ENCODE results near the gene REG1A. TPM values are rescaled to one million over a fixed set of nuclear protein-coding genes. Genes with fewer than 3 reads are reported as not detected.

Gene REG1A
- total and polyA plus RNA-seq, 11 donors = 0.69 to 5.7 (median 1.8) TPM; not detected in 4

- TF ChIP-seq POLR2A (IDR thresholded peaks at IDR 0.05) (no peak), CTCF (IDR thresholded peaks at IDR 0.05) (no peak)
- Histone ChIP-seq H3K36me3 (no peaks in the 10 kb centered on the region), H3K9me3 (no peaks in the 10 kb centered on the region), H3K4me3 (no peak overlapping the region), H3K27ac (no peak overlapping the region), H3K4me1 (no peaks in the 10 kb centered on the region), H3K27me3 (no peaks in the 10 kb centered on the region)
- no peak for DNase-seq
- no peak for ATAC-seq
- intact Hi-C loops (cut with DNase I) = no loop called here
Measured at GRCh38 chr2:79139423-79139822, 19.1 kb downstream of the REG1A start.

GRCh38 chr2:79155826-79156476 is 35.7 kb downstream of the REG1A start:
- H3K4me1 ChIP-seq = no peaks in the 10 kb centered on the region
- TF ChIP-seq CTCF (IDR thresholded peaks at IDR 0.05) (no peak), POLR2A (IDR thresholded peaks at IDR 0.05) (no peak)
- WGBS, 4 donors = 79 to 95% (median 91%) methylated on average over 2 of the region's 2 CpGs
- intact Hi-C loops (cut with DNase I) = no loop called here
- no peak overlapping the region for H3K4me3 ChIP-seq
- H3K36me3 ChIP-seq = no peaks in the 10 kb centered on the region
- DNase-seq = no peak
- no peak overlapping the region for H3K27ac ChIP-seq
- ATAC-seq = no peak
- no peaks in the 10 kb centered on the region for H3K9me3 ChIP-seq
- no peaks in the 10 kb centered on the region for H3K27me3 ChIP-seq

GRCh38 chr2:79159030-79159429 is 38.7 kb downstream of the REG1A start:
- no peaks in the 10 kb centered on the region for H3K9me3 ChIP-seq
- peak in 1 of 4 donors; percentile 13 for ATAC-seq
- intact Hi-C loops (cut with DNase I) = no loop called here
- WGBS, 4 donors = 59 to 79% (median 68%) methylated on average over 2 of the region's 2 CpGs
- no peaks in the 10 kb centered on the region for H3K4me1 ChIP-seq
- H3K27ac ChIP-seq = no peak overlapping the region
- no peak overlapping the region for H3K4me3 ChIP-seq
- no peak for DNase-seq
- no peaks in the 10 kb centered on the region for H3K27me3 ChIP-seq
- TF ChIP-seq POLR2A (IDR thresholded peaks at IDR 0.05) (no peak), CTCF (IDR thresholded peaks at IDR 0.05) (no peak)
- H3K36me3 ChIP-seq = no peaks in the 10 kb centered on the region

- intact Hi-C loops (cut with DNase I) = no loop called here
- no peak for DNase-seq
Measured at GRCh38 chr2:79159653-79160052, 39.4 kb downstream of the REG1A start, which contains the start of gene REG3A. TSS of gene REG3A (minus strand) at chr2:79159753. CDS start at chr2:79159405, 348 bp downstream.

More at GRCh38 chr2:79159653-79160052, 39.4 kb downstream of the REG1A start, which contains the start of gene REG3A:
- no peaks in the 10 kb centered on the region for H3K4me1 ChIP-seq
- H3K27me3 ChIP-seq = no peaks in the 10 kb centered on the region
- TF ChIP-seq POLR2A (IDR thresholded peaks at IDR 0.05) (no peak), CTCF (IDR thresholded peaks at IDR 0.05) (no peak)
- no peak within 1 kb of the TSS for H3K4me3 ChIP-seq
- ATAC-seq = no peak
- no peak within 1 kb of the TSS for H3K27ac ChIP-seq
- H3K36me3 ChIP-seq = no peaks in the 10 kb centered on the region
- H3K9me3 ChIP-seq = no peaks in the 10 kb centered on the region
